Sigmoid colon (tissue), 4 donors: Measurements from ENCODE around the gene CCDC191.

ENCODE experiments used
- CTCF ChIP-seq, 4 experiments: fragments of 450-650 bp in 3 of 4; fragments of 200-600 bp in 1 of 4; IDR thresholded peaks; one replicate each; pipeline ENCODE4 v1.5.1; 2016 to 2019; ENCODE audit warnings: antibody characterized with exemption in 4 of 4, mild to moderate bottlenecking in 3 of 4, moderate library complexity in 2 of 4
- POLR2A ChIP-seq, 2 donors: fragments of 450-650 bp; IDR thresholded peaks; one replicate each; pipeline ENCODE4 v1.6.1; 2016; ENCODE audit warnings: antibody characterized with exemption in 2 of 2, mild to moderate bottlenecking in 2 of 2, moderate library complexity in 2 of 2
- POLR2AphosphoS5 ChIP-seq, 4 donors: sonication (generic); formaldehyde crosslinking; IDR thresholded peaks; one replicate each; pipeline ENCODE4 v1.6.1; 2017; ENCODE audit warnings: antibody characterized with exemption in 4 of 4

GRCh38 chr3:113947372-113948014 lies 108.8 kb downstream of the CCDC191 start, which contains the start of gene ZDHHC23:
- TF ChIP-seq CTCF (IDR thresholded peaks at IDR 0.05) (no peak), POLR2AphosphoS5 (IDR thresholded peaks at IDR 0.05) (no peak), POLR2A (IDR thresholded peaks at IDR 0.05) (no peak)
